GM23248 (cell line): ENCODE results near the gene KCNK17. TPM values are rescaled to one million over a fixed set of nuclear protein-coding genes. Genes with fewer than 3 reads are reported as not detected.

Source experiments
- DNase-seq: peaks from one replicate; pipeline ENCODE4 v3.0.0-alpha.2; 2015
- H2AFZ ChIP-seq: fragments of 200-600 bp; sonication (generic); 2 replicates; pipeline ENCODE4 v1.6.1; 2016; ENCODE audit warnings: antibody characterized with exemption
- H3F3A ChIP-seq: fragments of 200-600 bp; sonication (generic); 2 replicates; pipeline ENCODE4 v1.6.1; 2016; ENCODE audit warnings: mild to moderate bottlenecking, antibody characterized with exemption, mixed run types; ENCODE audit not compliant: insufficient read depth
- H3K27ac ChIP-seq: fragments of 200-600 bp; sonication (generic); 2 replicates; pipeline ENCODE4 v1.5.1; 2016; ENCODE audit warnings: mild to moderate bottlenecking
- H3K27me3 ChIP-seq: fragments of 200-600 bp; sonication (generic); replicated peaks from 2 replicates; pipeline ENCODE4 v1.6.1; 2016; ENCODE audit warnings: mild to moderate bottlenecking; ENCODE audit not compliant: insufficient read depth
- H3K36me3 ChIP-seq: fragments of 200-600 bp; sonication (generic); 2 replicates; pipeline ENCODE4 v1.6.1; 2016; ENCODE audit warnings: low read depth, mild to moderate bottlenecking
- H3K4me1 ChIP-seq: fragments of 200-600 bp; sonication (generic); 2 replicates; pipeline ENCODE4 v1.6.1; 2016; ENCODE audit warnings: mild to moderate bottlenecking; ENCODE audit not compliant: insufficient read depth
- H3K4me2 ChIP-seq: fragments of 200-600 bp; sonication (generic); one replicate; pipeline ENCODE4 v1.6.1; 2016; ENCODE audit warnings: mild to moderate bottlenecking; ENCODE audit not compliant: unreplicated experiment
- H3K4me3 ChIP-seq: fragments of 200-600 bp; sonication (generic); 2 replicates; pipeline ENCODE4 v1.5.1; 2016; ENCODE audit warnings: mild to moderate bottlenecking
- H3K79me2 ChIP-seq: fragments of 200-600 bp; sonication (generic); 2 replicates; pipeline ENCODE4 v1.6.1; 2016; ENCODE audit warnings: mild to moderate bottlenecking; ENCODE audit not compliant: insufficient read depth
- H3K9ac ChIP-seq: fragments of 200-600 bp; sonication (generic); 2 replicates; pipeline ENCODE4 v1.6.1; 2016; ENCODE audit warnings: mild to moderate bottlenecking
- H3K9me2 ChIP-seq: fragments of 200-600 bp; sonication (generic); 2 replicates; pipeline ENCODE4 v1.6.1; 2016; ENCODE audit warnings: mixed run types, mild to moderate bottlenecking, moderate library complexity; ENCODE audit not compliant: insufficient read depth
- H3K9me3 ChIP-seq: fragments of 200-600 bp; sonication (generic); one replicate; pipeline ENCODE4 v1.6.1; 2017; ENCODE audit warnings: low read depth
- H4K20me1 ChIP-seq: fragments of 200-600 bp; sonication (generic); 2 replicates; pipeline ENCODE4 v1.6.0; 2016; ENCODE audit not compliant: insufficient read depth
- EZH2 ChIP-seq: fragments of 200-600 bp; sonication (generic); IDR thresholded peaks from 2 replicates; pipeline ENCODE4 v1.6.1; 2018; ENCODE audit warnings: antibody characterized with exemption, mild to moderate bottlenecking; ENCODE audit not compliant: insufficient read depth, poor library complexity, severe bottlenecking
- EZH2phosphoT487 ChIP-seq: fragments of 200-600 bp; sonication (generic); IDR thresholded peaks from 2 replicates; pipeline ENCODE4 v1.6.1; 2018; ENCODE audit warnings: antibody characterized with exemption, moderate library complexity, mild to moderate bottlenecking, low read depth; ENCODE audit not compliant: insufficient read depth
- WGBS, 2 experiments: methylation state at CpG; one replicate each; pipeline ENCODE4 v1.1.6; 2015 to 2017; ENCODE audit warnings: low lambda C conversion rate in 2 of 2, low coverage in 1 of 2; ENCODE audit errors: missing lambda C conversion rate in 2 of 2; 5-methylcytosine and 5-hydroxymethylcytosine counted together
- in situ Hi-C: fragments of 300-500 bp; cut with MboI; formaldehyde crosslinking; loops from 2 replicates; pipeline ENCODE4 v1.15.0; 2020
- polyA plus RNA-seq: library from polyadenylated mRNA; unstranded; fragments of >200 nt; fragmentation: Nextera tagmentation; extraction: Ambion mirVana; gene quantifications from 2 replicates; pipeline ENCODE4 v1.2.1, GENCODE V29; 2016
- total RNA-seq: library from RNA; depleted of rRNA; stranded (reverse); fragments of >200 nt; shearing (Covaris generic); gene quantifications from 2 replicates; pipeline ENCODE4 v1.2.3, GENCODE V29; 2014

Gene KCNK17
- total and polyA plus RNA-seq, 2 experiments from 2014 or later = not detected

DNA sequence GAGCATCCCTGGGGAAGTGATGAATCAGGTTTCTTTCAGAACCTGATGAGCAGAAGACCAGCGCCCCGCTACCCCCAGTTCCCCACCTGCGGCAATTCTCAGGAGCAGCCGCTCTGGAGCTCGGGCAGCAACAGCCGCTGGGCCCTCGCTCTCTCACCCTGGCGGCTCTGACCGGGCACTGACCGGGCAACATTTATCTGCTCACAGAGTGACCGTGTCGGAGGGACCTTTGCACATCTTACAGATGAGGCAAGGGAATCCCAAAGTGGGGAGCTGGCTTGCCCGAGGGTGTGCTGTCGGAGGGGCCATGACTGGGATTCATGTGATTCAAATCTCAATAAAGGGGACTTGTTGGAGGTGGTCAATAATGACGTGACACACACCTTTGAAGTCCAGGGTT is 34.5 kb upstream of the KCNK17 start:
- no peak overlapping the region for H2AFZ ChIP-seq
- no peaks in the 10 kb centered on the region for H3K9me2 ChIP-seq
- H3K4me1 ChIP-seq = no peaks in the 10 kb centered on the region
- no peak for DNase-seq
- H3K9ac ChIP-seq = no peak overlapping the region
- H3F3A ChIP-seq = no peaks in the 10 kb centered on the region
- 82% methylated on average over 15 of the region's 15 CpGs for WGBS, 2 experiments
- H3K27ac ChIP-seq = no peak overlapping the region
- no peak overlapping the region for H3K4me2 ChIP-seq
- no peak for TF ChIP-seq EZH2
- TF ChIP-seq EZH2phosphoT487 = no peak
- H3K4me3 ChIP-seq = no peak overlapping the region
- no peaks in the 10 kb centered on the region for H3K79me2 ChIP-seq
- in situ Hi-C loops = no loop called here
- H3K9me3 ChIP-seq = no peaks in the 10 kb centered on the region
- no peaks in the 10 kb centered on the region for H3K27me3 ChIP-seq
- no peaks in the 10 kb centered on the region for H4K20me1 ChIP-seq
- no peaks in the 10 kb centered on the region for H3K36me3 ChIP-seq

DNA sequence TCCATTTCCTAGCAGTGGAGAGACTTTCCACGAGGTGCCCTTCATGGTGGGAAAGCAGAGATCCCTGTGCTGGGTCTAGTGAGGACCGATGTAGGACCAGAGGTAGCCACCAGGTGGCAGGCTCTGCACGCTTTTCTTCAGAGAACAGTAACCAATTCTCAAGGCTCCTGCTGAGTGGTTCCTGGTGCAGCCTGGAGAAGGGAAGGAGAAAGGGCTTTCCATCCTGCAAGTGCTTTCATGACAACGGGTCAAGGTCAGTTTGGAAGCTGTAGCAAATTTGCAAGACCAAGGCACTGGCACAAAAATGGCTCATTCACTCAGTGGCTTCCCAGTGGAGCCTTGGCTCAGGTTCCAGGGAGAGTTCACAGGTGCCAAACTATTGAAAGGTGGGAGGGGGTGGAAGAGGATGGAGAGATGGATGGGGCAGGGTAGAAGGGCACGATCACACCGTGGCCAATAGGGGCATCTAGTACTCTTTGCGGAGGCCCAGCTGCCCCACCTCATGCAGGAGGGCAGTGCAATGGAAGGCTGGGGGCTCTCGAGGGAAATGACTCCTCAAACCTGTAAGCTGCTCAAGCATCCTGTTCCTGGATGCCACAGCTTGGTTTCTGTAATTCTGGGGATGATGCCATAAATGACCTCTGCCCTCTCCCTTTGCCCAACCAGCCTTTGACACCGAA is 33.8 kb upstream of the KCNK17 start:
- H3K9me3 ChIP-seq = no peaks in the 10 kb centered on the region
- H3K79me2 ChIP-seq = no peaks in the 10 kb centered on the region
- TF ChIP-seq EZH2 (no peak), EZH2phosphoT487 (no peak)
- no peaks in the 10 kb centered on the region for H4K20me1 ChIP-seq
- no peak overlapping the region for H3K9ac ChIP-seq
- no peak overlapping the region for H2AFZ ChIP-seq
- peak; percentile 72 for DNase-seq
- H3K36me3 ChIP-seq = no peaks in the 10 kb centered on the region
- no peak overlapping the region for H3K27ac ChIP-seq
- H3F3A ChIP-seq = no peaks in the 10 kb centered on the region
- H3K9me2 ChIP-seq = no peaks in the 10 kb centered on the region
- H3K4me3 ChIP-seq = no peak overlapping the region
- WGBS, 2 experiments = 29 to 30% methylated on average over 9 of the region's 9 CpGs
- no peaks in the 10 kb centered on the region for H3K4me1 ChIP-seq
- in situ Hi-C loops = no loop called here
- no peaks in the 10 kb centered on the region for H3K27me3 ChIP-seq
- H3K4me2 ChIP-seq = no peak overlapping the region

DNA sequence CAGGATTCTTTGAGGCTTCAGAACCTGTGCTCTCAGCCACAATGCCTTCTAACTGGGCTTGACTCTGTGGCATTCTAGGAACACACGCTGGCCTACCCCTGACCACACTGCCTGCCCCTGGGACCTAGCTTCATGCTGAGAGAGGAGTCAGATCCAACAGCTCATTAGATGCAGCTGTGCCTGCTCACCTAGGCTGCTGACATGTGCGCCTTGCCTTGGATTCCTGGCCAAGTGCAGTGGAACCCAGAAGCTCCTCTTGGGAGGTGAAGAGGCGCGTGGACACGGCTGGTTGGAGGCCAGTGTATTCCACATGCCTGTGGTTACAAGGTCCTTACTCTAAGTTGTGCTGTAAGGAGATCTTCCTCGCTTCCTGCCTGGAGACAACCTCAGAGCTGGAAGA is 33.0 kb upstream of the KCNK17 start:
- Histone ChIP-seq H4K20me1 (no peaks in the 10 kb centered on the region), H3K4me1 (no peaks in the 10 kb centered on the region), H3K27ac (no peak overlapping the region), H3K36me3 (no peaks in the 10 kb centered on the region), H3K27me3 (no peaks in the 10 kb centered on the region), H3K4me3 (no peak overlapping the region), H3K4me2 (no peak overlapping the region), H3K9ac (no peak overlapping the region), H3K9me3 (no peaks in the 10 kb centered on the region), H3F3A (no peaks in the 10 kb centered on the region), H3K79me2 (no peaks in the 10 kb centered on the region), H2AFZ (no peak overlapping the region), H3K9me2 (no peaks in the 10 kb centered on the region)
- no peak for DNase-seq
- in situ Hi-C loops = no loop called here
- no peak for TF ChIP-seq EZH2
- no peak for TF ChIP-seq EZH2phosphoT487
- 81 to 85% methylated on average over 6 of the region's 6 CpGs for WGBS, 2 experiments

DNA sequence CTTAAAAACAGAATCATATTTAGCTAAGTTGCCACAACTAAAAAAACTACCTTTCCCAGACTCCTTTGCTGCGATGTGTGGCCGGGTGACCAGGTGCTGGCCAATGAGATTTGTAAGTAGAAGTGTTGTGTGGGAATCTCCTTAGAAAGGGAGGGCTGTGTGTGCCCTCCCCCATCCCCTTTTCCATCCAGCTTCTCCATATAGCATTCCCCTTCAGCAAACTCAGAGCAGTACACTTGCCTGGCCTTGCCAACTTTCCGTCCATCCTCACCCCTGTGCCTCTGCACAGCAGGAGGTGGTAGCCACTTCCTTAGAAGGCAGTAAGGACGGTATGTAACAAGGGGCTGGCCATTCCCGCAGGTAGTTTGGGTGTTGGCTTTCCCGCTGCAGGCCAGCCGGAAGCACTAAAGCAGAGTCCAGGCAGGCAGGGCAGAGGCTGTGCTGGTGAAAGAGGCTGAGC is 30.6 kb upstream of the KCNK17 start:
- DNase-seq = no peak
- no peak overlapping the region for H2AFZ ChIP-seq
- WGBS, 2 experiments = 78 to 81% methylated on average over 7 of the region's 7 CpGs
- H4K20me1 ChIP-seq = no peaks in the 10 kb centered on the region
- H3K9me3 ChIP-seq = no peaks in the 10 kb centered on the region
- H3K4me1 ChIP-seq = no peaks in the 10 kb centered on the region
- in situ Hi-C loops = no loop called here
- no peak overlapping the region for H3K27ac ChIP-seq
- H3K4me2 ChIP-seq = no peak overlapping the region
- TF ChIP-seq EZH2 = no peak
- no peak for TF ChIP-seq EZH2phosphoT487
- H3K9ac ChIP-seq = no peak overlapping the region
- no peaks in the 10 kb centered on the region for H3K36me3 ChIP-seq
- H3F3A ChIP-seq = no peaks in the 10 kb centered on the region
- no peaks in the 10 kb centered on the region; the same call in 1 of the 2 replicates for H3K27me3 ChIP-seq
- no peaks in the 10 kb centered on the region for H3K79me2 ChIP-seq
- H3K4me3 ChIP-seq = no peak overlapping the region
- H3K9me2 ChIP-seq = no peaks in the 10 kb centered on the region
